HG02970 (cell line): Measurements from ENCODE around the gene UAP1L1.
"Not testable (repeated sequence)": the region's sequence is repeated elsewhere in the genome, so short reads cannot be mapped to it uniquely, and the experiment has no call there.

Experiments used
- ATAC-seq: cut with Tn5 transposase; IDR thresholded peaks from one replicate; pipeline ENCODE4 v1.9.1; 2021; ENCODE audit warnings: mild to moderate bottlenecking, moderate library complexity, moderate number of reproducible peaks; ENCODE audit not compliant: unreplicated experiment, low FRiP score

UAP1L1 gene

GRCh38 chr9:137111788-137112563 is 34.7 kb downstream of the UAP1L1 start:
- no peak for ATAC-seq

GRCh38 chr9:137112564-137113384 is 35.5 kb downstream of the UAP1L1 start:
- no peak for ATAC-seq

GRCh38 chr9:137113385-137114159 is 36.3 kb downstream of the UAP1L1 start:
- ATAC-seq: no peak

- peak; percentile 33 for ATAC-seq
These were observed 36.9 kb downstream of the UAP1L1 start for GRCh38 chr9:137114220-137114612.

GRCh38 chr9:137114613-137115393 is 37.5 kb downstream of the UAP1L1 start, which contains the start of gene DPP7:
DPP7 (minus strand) TSS chr9:137114733; CDS start chr9:137114713, 20 bp downstream.
- ATAC-seq: peak; percentile 75

- ATAC-seq: no peak
These were observed 38.2 kb downstream of the UAP1L1 start for GRCh38 chr9:137115394-137116026.

GRCh38 chr9:137116027-137116507 is 38.8 kb downstream of the UAP1L1 start:
- no peak for ATAC-seq

- ATAC-seq: no peak
These were observed 39.4 kb downstream of the UAP1L1 start for GRCh38 chr9:137116728-137117127.

- ATAC-seq: no peak
These were observed 40.0 kb downstream of the UAP1L1 start for GRCh38 chr9:137117269-137117731.

GRCh38 chr9:137118092-137118603 is 40.8 kb downstream of the UAP1L1 start:
- not testable (repeated sequence) for ATAC-seq

- not testable (repeated sequence) for ATAC-seq
These were observed 44.8 kb downstream of the UAP1L1 start for GRCh38 chr9:137121927-137122795.

- ATAC-seq: not testable (repeated sequence)
These were observed 45.6 kb downstream of the UAP1L1 start for GRCh38 chr9:137122796-137123467.

GRCh38 chr9:137123468-137123837 is 46.1 kb downstream of the UAP1L1 start:
- no peak for ATAC-seq

- ATAC-seq: not testable (repeated sequence)
These were observed 46.7 kb downstream of the UAP1L1 start for GRCh38 chr9:137123952-137124462.

- no peak for ATAC-seq
These were observed 49.5 kb downstream of the UAP1L1 start for GRCh38 chr9:137126786-137127185.

- ATAC-seq: no peak
These were observed 50.2 kb downstream of the UAP1L1 start for GRCh38 chr9:137127301-137128157.
